Measurements from ENCODE around the gene RRBP1.

The RRBP1 gene, protein sequence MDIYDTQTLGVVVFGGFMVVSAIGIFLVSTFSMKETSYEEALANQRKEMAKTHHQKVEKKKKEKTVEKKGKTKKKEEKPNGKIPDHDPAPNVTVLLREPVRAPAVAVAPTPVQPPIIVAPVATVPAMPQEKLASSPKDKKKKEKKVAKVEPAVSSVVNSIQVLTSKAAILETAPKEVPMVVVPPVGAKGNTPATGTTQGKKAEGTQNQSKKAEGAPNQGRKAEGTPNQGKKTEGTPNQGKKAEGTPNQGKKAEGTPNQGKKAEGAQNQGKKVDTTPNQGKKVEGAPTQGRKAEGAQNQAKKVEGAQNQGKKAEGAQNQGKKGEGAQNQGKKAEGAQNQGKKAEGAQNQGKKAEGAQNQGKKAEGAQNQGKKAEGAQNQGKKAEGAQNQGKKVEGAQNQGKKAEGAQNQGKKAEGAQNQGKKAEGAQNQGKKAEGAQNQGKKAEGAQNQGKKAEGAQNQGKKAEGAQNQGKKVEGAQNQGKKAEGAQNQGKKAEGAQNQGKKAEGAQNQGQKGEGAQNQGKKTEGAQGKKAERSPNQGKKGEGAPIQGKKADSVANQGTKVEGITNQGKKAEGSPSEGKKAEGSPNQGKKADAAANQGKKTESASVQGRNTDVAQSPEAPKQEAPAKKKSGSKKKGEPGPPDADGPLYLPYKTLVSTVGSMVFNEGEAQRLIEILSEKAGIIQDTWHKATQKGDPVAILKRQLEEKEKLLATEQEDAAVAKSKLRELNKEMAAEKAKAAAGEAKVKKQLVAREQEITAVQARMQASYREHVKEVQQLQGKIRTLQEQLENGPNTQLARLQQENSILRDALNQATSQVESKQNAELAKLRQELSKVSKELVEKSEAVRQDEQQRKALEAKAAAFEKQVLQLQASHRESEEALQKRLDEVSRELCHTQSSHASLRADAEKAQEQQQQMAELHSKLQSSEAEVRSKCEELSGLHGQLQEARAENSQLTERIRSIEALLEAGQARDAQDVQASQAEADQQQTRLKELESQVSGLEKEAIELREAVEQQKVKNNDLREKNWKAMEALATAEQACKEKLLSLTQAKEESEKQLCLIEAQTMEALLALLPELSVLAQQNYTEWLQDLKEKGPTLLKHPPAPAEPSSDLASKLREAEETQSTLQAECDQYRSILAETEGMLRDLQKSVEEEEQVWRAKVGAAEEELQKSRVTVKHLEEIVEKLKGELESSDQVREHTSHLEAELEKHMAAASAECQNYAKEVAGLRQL (N-terminal part only)

DNA sequence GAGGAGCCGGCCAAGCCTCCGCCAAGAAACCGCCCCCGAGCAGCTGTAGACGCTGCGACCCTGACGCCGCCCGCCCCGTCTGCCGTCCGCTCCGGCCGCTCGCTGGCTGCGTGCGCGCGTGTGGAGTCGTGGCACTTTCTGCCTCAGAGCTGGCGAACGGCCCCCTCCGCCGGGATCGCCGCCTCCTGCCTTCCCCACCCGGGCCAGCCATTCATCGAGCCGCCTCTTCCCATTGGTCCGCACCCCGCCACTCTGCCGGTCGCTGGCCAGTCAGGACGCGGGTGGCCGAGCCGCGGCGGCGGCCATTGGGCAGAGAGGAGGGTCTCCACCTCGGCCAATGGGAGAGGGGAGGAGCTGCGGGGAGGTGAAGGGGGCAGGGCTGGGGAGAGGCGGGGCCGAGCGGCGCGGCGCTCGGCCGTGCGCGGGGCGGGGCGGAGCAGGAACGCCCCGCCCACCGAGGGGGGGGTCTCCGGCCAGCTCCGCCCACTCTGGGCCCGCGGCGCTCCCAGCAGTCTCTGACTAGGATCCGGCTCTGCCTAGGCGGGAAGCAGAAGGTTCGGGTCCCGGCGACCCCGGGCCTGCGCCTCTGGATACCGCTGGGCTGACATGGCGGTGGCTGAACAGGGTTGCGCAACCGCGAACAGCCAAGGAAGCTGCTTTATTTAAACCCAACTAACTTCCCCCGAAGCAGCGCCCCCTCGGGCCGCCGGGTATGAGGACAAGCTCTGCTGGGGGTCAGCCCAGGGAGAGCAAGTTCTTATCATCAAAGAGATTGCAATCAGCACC, at the start of gene RRBP1:
TSS of gene RRBP1 (minus strand) at position 140 of the 786 bp plus-strand sequence. CDS start 21,735 bp downstream, outside the sequence.
- peak; percentile 99 for DNase-seq (ENCODE audit: low spot score)

DNA sequence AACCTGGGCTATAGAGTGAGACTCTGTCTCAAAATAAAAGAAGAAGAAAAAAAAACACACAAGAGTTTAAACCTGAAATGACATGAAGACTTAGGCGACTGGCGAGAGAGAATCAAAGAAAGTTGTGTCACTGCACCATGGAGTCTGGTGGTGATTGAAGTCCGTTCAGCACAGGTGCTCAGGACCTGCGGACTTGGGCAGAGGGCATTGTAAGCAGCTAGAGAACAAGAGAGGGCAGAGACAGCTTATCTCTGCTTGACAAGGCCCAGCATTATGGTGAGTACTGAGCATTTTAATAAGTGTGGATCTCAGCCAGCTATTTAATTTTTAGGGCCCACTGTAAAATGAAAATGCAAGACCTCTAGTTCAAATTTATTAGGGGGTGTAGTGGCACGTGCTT, 49.2 kb upstream of the RRBP1 start:
- no peak for DNase-seq (ENCODE audit: low spot score)

DNA sequence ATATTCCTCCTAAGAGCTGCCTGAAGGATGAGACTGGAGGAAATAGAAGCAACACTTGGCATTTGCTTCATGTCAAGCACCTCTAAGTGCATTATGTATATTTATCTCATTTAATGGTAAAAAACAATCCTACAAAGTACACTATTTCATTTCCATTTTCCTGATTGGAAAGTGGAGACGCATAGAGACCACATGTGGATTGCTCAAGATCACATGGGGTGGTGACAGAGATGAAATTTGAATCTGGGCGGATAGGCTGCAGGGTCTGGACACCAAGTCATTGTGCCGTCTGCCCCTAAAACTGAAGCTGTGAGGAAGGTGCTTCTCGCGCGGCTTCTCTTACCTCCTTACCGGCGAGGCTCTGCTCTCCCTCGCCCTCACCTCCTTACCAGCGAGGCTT, 48.0 kb upstream of the RRBP1 start:
- DNase-seq (ENCODE audit: low spot score), result no peak

DNA sequence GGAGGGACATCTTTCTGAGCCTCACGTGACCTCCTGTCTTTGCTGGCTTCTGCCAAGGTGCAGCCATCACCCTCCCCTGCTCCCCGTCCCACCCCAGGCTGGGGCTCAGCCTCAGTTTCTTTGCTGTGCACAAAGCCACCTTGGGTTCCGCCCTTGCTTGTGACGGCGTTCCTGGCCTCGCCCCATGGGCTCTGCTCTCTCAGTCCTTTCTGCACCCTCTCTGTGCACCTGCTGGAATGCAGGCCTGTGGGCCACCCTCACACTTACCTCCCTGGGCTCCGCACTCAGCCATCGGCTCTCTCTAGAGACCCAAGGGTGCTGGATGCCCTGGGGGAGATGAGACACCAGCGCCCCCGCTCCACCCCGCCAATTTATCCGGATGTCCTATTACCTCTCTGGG, 46.0 kb upstream of the RRBP1 start:
- no peak for DNase-seq (ENCODE audit: low spot score)

DNA sequence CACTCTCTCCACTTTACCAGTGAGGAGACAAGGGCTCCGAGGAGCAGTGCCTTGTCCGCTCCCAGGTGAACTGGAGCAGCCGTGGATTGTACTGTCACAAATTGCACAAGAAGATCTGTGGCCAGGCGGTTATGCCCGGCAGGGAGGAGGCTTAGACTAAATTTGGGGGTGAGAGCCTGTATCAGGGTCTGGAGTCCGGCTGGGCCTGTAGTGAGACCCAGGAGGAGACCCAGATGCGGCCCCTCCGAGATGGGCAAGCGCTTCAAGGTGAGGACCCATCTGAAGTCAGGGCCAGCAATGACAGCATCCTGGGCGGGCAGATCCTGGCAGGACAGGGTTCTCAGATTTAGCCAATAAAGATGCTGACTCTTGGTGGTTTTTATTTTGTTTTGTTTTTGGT, 45.3 kb upstream of the RRBP1 start:
- no peak for DNase-seq (ENCODE audit: low spot score)

DNA sequence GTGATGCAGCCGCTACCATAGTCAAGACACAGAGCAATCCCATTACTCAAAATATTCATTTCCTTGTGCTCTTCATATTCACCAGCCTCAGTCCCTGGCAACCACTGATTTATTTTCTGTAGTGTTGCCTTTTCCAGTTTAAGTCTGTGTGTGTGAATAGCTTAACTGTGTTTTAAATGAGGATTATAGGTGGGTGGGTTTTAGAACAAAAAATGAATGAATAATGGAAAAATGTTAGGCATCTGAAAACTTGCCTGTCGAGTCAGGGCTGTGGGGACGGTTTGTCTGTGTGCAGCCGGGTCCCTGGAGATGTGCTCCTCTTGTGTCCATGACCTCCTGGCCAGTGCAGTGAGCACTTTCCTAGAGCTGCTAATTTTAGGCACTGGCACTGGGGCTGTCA, 44.9 kb upstream of the RRBP1 start:
- no peak for DNase-seq (ENCODE audit: low spot score)

DNA sequence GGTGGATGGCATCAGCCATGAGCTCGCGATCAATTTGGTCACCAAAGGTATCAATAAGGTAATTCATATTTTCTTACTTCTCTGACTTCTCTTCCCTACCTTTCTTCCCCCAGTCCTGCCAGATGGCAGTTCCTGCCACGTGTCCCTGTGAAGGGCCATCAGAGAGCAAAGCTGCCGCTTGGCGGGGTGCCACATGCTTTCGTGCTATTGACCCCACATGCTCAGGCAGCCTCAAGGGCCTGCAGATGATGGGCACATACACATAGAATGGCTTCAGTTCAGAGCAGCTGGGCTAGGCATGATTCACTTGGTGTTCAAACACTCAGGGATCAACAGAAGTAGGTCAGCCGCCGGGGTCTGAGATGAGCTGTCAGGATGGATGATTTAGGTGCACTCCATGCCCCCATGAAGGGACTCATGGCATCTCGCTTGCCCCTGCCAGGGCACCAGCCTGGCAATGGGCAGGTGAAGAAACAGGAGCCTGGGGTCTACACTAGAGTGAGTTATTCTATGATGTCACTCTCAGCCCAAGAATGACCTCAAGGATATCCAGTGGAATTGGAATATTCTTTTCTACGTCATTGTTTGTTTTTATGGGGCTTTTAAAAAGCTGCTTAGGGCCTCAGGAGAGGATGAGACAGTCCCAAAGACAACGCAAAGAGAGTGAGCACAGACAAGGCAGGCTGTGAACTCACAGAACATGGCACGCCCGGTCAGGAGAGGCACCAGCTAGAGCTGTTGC, 43.2 kb upstream of the RRBP1 start:
- no peak for DNase-seq (ENCODE audit: low spot score)

DNA sequence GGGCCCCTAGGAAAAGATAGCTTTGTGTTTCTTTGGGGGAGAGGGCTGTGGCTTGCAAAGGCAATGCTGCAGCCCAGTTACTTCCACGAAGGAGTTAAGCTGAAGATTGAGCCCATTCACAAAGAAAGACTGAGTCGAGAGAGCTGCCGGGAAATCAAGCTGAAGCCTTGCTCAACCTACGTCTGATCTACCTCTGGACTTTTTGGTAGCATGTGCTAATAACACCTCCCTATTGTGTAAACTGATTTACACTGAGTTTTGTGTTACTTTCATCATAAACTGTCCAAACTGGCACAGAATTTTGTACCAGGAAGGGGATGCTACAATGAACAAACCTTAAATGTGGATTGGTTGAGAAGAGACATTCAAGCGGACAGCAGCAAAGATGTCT, 41.3 kb upstream of the RRBP1 start:
- DNase-seq (ENCODE audit: low spot score), result no peak

DNA sequence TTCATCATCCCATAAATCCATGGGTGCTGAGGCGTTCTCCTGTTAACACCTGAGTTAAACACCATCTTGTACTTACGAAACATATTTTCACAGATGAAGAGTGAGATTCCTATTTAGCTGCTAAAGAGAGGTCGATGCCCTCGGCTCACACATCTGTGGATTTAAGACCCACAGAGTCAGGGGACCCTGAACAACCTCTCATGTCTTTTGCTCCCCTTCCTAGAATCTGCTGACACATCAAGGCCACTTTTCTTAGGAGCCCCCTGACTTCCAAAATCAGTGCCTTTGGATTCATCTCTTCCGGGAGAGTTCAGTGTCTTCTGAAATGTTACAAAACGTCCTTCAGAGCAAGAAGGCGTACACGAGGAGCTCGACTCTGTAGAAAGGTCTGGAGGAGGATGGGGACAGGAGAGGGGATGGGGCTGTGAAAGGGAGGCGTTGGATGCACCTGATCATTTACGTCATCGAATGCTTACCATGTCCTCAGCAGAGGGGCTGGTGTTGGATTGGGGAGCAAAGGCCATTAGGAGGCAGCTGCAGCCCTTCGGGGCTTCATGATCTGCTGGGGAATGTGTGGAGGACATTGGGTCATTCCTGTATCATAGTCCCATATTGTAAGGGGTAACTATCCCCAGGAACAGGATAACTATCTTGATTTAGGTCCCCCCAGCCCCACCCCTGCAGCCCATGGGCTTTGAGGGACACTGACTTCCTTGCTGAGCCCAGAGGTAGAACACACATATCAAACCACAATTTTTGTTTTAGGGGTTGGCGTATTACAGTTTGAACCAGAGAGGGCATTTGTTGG, 40.7 kb upstream of the RRBP1 start:
- DNase-seq (ENCODE audit: low spot score), result no peak

DNA sequence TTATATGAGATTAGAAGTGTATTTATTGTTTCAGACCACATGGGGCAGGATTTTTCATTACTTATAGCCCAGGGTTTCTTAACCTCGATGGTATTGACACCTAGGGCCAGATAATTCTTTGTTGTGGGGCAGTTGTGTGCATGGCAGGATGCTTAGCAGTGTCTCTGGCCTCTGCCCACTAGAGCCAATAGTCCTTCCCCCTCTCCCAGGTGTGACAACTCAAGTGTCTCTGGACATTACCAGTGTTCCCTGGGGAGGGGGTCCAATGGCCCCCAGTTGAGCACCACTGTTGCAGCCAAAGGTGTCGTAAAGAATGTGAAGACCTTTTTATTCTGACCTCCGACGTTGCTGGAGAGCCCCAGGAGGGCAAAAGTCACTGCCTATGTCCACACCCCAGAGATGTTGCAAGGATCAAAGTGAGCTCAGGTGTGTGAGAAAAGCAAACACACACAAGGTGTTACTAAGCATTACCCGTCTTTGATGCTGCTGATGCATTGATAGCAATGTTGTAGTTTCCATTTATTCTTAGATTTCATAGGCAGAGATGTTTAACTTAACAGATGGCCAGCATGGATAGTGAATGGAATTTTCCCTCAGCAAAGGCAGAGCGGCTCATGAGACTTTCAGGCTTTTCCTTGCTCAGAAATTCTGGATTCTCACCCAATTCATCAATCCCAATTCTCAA, 39.9 kb upstream of the RRBP1 start:
- no peak for DNase-seq (ENCODE audit: low spot score)

DNA sequence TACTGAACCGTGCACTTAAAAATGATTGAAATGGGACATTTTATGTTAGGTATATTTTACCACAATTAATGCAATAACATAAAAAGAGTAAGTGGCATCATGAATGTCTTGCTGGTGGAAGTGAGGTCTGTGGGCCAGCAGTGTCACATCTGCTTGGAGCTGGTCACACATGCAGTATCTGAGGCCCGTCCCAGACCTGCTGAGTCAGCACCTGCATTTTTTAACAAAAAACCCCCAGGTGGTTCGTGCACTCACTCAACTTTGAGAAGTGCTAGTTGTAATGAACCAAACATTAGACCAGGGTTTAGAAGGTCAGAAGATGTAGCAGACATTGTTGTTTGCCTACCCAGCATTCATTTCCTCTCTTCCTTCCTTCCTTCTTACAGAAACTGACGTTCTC, 38.7 kb upstream of the RRBP1 start:
- DNase-seq (ENCODE audit: low spot score), result no peak

DNA sequence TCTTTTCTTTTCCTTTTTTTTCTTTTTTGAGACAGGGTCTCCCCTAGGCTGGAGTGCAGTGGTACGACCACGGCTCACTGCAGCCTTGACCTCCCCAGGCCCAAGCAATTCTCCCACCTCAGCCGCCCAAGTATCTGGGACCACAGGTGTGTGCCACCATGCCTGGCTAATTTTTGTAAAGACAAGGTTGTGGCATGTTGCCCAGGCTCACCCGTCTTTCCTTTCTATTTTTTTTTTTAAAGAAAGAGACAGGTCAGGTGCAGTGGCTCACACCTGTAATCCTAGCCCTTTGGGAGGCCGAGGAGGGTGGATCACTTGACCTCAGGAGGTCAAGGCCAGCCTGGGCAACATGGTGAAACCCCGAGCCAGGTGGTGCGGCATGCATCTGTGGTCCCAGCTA, 34.3 kb upstream of the RRBP1 start:
- DNase-seq (ENCODE audit: low spot score), result no peak

DNA sequence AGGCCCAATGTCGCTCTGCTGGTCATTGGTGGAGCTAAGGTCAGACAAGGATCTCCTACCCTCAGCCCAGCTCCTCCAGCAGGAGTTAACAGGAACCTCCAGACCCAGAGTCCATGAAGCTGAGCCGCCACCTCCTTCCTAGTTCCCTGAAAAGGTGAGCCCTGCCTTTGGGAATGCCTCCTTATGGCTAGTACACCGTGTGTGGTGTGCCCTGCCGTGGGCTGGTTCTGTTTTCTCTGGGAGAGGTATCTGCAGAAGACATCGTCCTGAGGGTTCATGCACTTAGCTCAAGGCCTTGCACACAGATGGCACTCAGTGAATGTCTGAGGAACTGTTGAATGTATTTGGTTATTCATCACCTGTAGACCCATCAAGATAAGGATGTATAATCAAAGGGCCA, 33.0 kb upstream of the RRBP1 start:
- DNase-seq (ENCODE audit: low spot score), result no peak

DNA sequence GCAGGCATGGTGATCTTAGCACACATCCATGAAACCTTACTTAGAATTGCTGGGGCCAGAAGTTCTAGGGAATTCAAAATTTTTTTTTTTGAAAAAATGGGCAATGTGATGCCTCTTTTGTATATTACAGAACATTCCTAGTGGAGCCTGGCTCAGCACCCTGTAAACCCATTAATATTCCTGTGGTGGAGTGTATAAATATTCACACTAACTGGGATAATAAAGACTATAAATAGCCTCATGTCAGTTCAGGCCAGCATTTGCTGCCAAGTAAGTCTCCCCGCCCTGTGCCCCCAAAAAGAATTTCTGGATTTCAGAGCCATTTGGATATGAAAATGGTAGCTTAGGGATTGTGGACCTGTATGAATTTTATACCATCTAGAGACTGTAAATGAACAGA, 32.6 kb upstream of the RRBP1 start:
- no peak for DNase-seq (ENCODE audit: low spot score)

DNA sequence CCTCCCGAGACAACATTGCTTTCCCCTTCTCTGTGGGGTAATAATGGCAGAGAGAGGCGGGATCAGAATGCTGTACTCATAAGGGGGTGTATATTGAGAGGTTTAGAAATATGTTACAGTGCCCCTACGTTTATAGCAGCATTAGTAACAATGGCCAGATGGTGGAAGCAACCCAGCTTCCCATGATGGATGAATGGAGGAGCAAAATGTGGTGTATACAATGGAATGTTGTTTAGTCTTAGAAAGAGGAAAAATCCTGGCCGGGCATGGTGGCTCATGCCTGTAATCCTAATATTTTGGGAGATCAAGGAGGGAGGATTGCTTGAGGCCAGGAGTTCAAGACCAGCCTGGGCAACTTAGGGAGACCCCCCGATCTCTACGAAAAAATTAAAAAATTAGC, 30.7 kb upstream of the RRBP1 start:
- no peak for DNase-seq (ENCODE audit: low spot score)

DNA sequence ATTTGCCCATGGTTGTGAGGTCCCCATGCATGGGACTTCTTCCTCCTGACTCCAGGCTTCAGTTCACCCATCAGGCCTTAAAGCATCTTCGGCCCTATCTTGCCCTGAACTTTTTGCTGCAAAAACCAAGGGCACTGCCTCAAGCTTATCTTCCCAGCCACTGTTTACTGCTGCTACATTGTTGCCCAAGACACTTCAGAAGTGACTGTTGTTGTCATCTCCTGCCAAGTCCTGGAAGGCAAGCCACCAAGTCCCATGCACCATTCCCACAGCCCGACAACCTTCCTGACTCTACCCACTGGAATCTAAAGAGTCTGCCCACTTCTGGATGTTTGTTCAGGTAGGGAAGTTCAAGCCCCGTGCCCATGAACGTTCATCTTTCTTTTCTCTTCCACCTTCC, 30.2 kb upstream of the RRBP1 start:
- DNase-seq (ENCODE audit: low spot score), result no peak

DNA sequence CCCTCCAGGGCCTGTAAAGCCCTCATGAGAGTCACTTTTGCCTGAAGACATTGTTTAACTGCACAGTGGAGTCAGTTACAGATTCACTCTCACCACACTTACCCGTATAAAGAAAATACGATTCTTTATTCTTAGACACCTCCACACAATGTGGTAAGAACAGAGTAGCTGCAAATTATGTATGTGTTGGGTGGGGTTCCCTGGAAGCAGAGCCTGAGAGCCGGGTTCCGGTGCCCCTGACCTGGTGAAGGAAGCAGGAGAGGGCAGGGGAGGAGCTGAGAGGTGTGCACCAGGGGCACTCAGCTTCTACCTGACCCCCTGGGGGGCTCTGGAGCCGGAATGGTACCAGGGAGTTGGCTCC, 29.2 kb upstream of the RRBP1 start:
- no peak for DNase-seq (ENCODE audit: low spot score)

DNA sequence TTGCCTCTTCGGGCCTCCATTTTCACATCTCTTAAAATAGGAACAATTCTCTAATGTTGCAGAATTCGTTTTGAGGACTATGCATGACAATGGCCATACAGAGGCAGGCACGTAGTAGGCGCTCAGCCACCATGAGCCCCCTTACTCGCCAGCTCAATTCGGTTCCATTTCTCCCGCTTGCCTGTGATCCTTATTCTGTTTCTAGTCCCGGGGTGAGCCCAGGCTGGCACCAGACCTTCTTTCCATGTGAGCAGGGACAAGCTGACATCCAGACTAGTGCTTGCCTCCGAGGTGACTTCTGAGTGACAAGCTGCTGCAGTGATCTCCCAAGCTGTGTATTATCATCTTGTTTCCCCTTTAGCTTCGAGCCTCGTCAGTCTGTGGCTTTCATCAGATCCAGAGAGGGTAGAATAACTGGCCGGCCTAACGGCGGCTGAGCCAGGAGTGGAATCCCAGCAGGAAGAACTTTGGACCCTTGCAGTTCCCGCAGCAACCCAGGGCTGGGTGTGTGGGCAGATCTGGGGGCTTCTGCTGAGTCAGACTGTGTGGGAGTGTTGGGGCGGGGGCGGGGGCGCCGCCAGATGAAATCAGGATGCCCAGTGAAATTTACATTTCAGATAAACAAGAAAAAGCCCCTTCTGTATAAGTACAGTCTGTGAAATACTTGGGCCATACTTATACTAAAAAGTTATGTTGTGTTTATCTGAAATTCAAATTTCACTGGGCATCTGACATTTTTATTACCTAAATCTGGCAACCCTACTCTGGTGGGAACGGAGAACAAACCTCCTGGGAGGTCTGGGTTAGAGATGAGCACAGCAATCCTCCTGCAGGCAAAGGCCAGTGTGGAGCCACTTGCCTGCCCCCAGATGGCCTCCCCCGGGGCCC, 28.6 kb upstream of the RRBP1 start:
- no peak for DNase-seq (ENCODE audit: low spot score)

Data from kidney tubule cell (primary cell).